ENCODE results near the gene MYOT.

Gene MYOT

GRCh38 chr5:137866541-137867388 is 895 bp upstream of the MYOT start (continued):
- TF ChIP-seq, protein P1, sequence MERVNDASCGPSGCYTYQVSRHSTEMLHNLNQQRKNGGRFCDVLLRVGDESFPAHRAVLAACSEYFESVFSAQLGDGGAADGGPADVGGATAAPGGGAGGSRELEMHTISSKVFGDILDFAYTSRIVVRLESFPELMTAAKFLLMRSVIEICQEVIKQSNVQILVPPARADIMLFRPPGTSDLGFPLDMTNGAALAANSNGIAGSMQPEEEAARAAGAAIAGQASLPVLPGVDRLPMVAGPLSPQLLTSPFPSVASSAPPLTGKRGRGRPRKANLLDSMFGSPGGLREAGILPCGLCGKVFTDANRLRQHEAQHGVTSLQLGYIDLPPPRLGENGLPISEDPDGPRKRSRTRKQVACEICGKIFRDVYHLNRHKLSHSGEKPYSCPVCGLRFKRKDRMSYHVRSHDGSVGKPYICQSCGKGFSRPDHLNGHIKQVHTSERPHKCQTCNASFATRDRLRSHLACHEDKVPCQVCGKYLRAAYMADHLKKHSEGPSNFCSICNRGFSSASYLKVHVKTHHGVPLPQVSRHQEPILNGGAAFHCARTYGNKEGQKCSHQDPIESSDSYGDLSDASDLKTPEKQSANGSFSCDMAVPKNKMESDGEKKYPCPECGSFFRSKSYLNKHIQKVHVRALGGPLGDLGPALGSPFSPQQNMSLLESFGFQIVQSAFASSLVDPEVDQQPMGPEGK (CRISPR knock-in tag; IDR thresholded peaks at IDR 0.05; ENCODE audit: borderline replicate concordance), result no peak
- TF ChIP-seq TCF4 (CRISPR knock-in tag; IDR thresholded peaks at IDR 0.05; ENCODE audit: borderline replicate concordance), result no peak

- no peak for TF ChIP-seq TCF4 (CRISPR knock-in tag; IDR thresholded peaks at IDR 0.05; ENCODE audit: borderline replicate concordance)
- TF ChIP-seq TOX (CRISPR knock-in tag; IDR thresholded peaks at IDR 0.05; ENCODE audit: borderline replicate concordance), result no peak
- TF ChIP-seq RARB (CRISPR knock-in tag; IDR thresholded peaks at IDR 0.05), result no peak
- no peak for TF ChIP-seq SNAI2 (CRISPR knock-in tag; IDR thresholded peaks at IDR 0.05)
- no peak for TF ChIP-seq ZNF70 (CRISPR knock-in tag; IDR thresholded peaks at IDR 0.05)
- TF ChIP-seq, protein P1 (CRISPR knock-in tag; IDR thresholded peaks at IDR 0.05; ENCODE audit: borderline replicate concordance), result no peak
- no peak for TF ChIP-seq TSHZ2 (CRISPR knock-in tag; IDR thresholded peaks at IDR 0.05)
- TF ChIP-seq ZNF565 (CRISPR knock-in tag; conservative IDR thresholded peaks at IDR 0.05; ENCODE audit: low read depth), result no peak
- no peak for ATAC-seq
Measured at GRCh38 chr5:137870647-137871339, 3.1 kb downstream of the MYOT start.

GRCh38 chr5:137871571-137871970 is 3.9 kb downstream of the MYOT start:
- no peak for ATAC-seq

GRCh38 chr5:137872466-137872865 is 4.8 kb downstream of the MYOT start:
- TF ChIP-seq, protein P1 (CRISPR knock-in tag; IDR thresholded peaks at IDR 0.05; ENCODE audit: borderline replicate concordance), result no peak
- TF ChIP-seq ZNF565 (CRISPR knock-in tag; conservative IDR thresholded peaks at IDR 0.05; ENCODE audit: low read depth) (no peak), ZNF70 (CRISPR knock-in tag; IDR thresholded peaks at IDR 0.05) (no peak), GLIS3 (CRISPR knock-in tag; IDR thresholded peaks at IDR 0.05) (no peak), TCF4 (CRISPR knock-in tag; IDR thresholded peaks at IDR 0.05; ENCODE audit: borderline replicate concordance) (no peak), ZFP30 (CRISPR knock-in tag; IDR thresholded peaks at IDR 0.05) (no peak), ZFP3 (CRISPR knock-in tag; IDR thresholded peaks at IDR 0.05) (no peak)
- no peak for ATAC-seq

More at GRCh38 chr5:137871571-137871970, 3.9 kb downstream of the MYOT start:
- TF ChIP-seq TSHZ2 (CRISPR knock-in tag; IDR thresholded peaks at IDR 0.05), result no peak

Measured in SK-N-SH treated with all-trans-retinoic acid at 6 μM for 48 hours (cell line).